ENCODE data around the gene CTXND2. TPM values are rescaled to one million over a fixed set of nuclear protein-coding genes. Genes with fewer than 3 reads are reported as not detected.
"Not testable (repeated sequence)": the region's sequence is repeated elsewhere in the genome, so short reads cannot be mapped to it uniquely, and the experiment has no call there.

CTXND2 gene
- total RNA-seq, 4 donors from 2014 or later = not detected

- DNase-seq = no peak
- Histone ChIP-seq H3K27me3 (no peaks in the 10 kb centered on the region), H3K4me1 (no peaks in the 10 kb centered on the region), H3K4me3 (no peak overlapping the region), H3K9me3 (no peaks in the 10 kb centered on the region), H3K36me3 (peaks cover 0 to 37% (median 0%) of the 10 kb centered on the region in 3 donors), H3K27ac (no peak overlapping the region)
- TF ChIP-seq POLR2A (IDR thresholded peaks at IDR 0.05) (no peak), CTCF (IDR thresholded peaks at IDR 0.05) (no peak)
Observed at GRCh38 chr1:150846473-150847146, 40.3 kb upstream of the CTXND2 start.

GRCh38 chr1:150850801-150851362 is 36.1 kb upstream of the CTXND2 start:
- H3K27me3 ChIP-seq, H3K9me3 ChIP-seq, H3K4me1 ChIP-seq, H3K4me3 ChIP-seq, DNase-seq, H3K27ac ChIP-seq: not testable (repeated sequence)
- peaks cover 0 to 49% (median 0%) of the 10 kb centered on the region in 3 donors for H3K36me3 ChIP-seq

- peaks cover 0 to 62% (median 0%) of the 10 kb centered on the region in 3 donors for H3K36me3 ChIP-seq
- not testable (repeated sequence) for H3K9me3 ChIP-seq, H3K4me3 ChIP-seq, H3K27me3 ChIP-seq, DNase-seq, H3K4me1 ChIP-seq, H3K27ac ChIP-seq
Observed at GRCh38 chr1:150852734-150853133, 34.2 kb upstream of the CTXND2 start.

GRCh38 chr1:150863724-150864123 is 23.2 kb upstream of the CTXND2 start:
- no peaks in the 10 kb centered on the region for H3K27me3 ChIP-seq
- TF ChIP-seq CTCF (IDR thresholded peaks at IDR 0.05) (no peak), POLR2A (IDR thresholded peaks at IDR 0.05) (no peak)
- H3K4me3 ChIP-seq = no peak overlapping the region
- no peak overlapping the region for H3K27ac ChIP-seq
- no peaks in the 10 kb centered on the region for H3K4me1 ChIP-seq
- H3K36me3 ChIP-seq = no peaks in the 10 kb centered on the region
- no peak for DNase-seq
- no peaks in the 10 kb centered on the region for H3K9me3 ChIP-seq

- DNase-seq, H3K4me1 ChIP-seq, H3K27me3 ChIP-seq, H3K36me3 ChIP-seq, H3K27ac ChIP-seq, H3K4me3 ChIP-seq, H3K9me3 ChIP-seq: not testable (repeated sequence)
Observed at GRCh38 chr1:150864200-150864599, 22.7 kb upstream of the CTXND2 start.

- Histone ChIP-seq H3K36me3 (peaks cover 0 to 10% (median 0%) of the 10 kb centered on the region in 3 donors), H3K4me3 (no peak overlapping the region), H3K27me3 (no peaks in the 10 kb centered on the region), H3K27ac (no peak overlapping the region), H3K9me3 (no peaks in the 10 kb centered on the region), H3K4me1 (peaks cover 0 to 12% (median 0%) of the 10 kb centered on the region in 4 donors)
- TF ChIP-seq POLR2A (IDR thresholded peaks at IDR 0.05) = no peak
- TF ChIP-seq CTCF (IDR thresholded peaks at IDR 0.05) = no peak
- no peak for DNase-seq
Observed at GRCh38 chr1:150869683-150870082, 17.3 kb upstream of the CTXND2 start.

- Histone ChIP-seq H3K4me1 (peaks cover 0 to 19% (median 4%) of the 10 kb centered on the region in 4 donors), H3K9me3 (no peaks in the 10 kb centered on the region), H3K36me3 (peaks cover 0 to 10% (median 0%) of the 10 kb centered on the region in 3 donors), H3K27me3 (no peaks in the 10 kb centered on the region), H3K27ac (no peak overlapping the region), H3K4me3 (no peak overlapping the region)
- DNase-seq = no peak
- TF ChIP-seq CTCF (IDR thresholded peaks at IDR 0.05) = no peak
- no peak for TF ChIP-seq POLR2A (IDR thresholded peaks at IDR 0.05)
Observed at GRCh38 chr1:150872572-150872971, 14.4 kb upstream of the CTXND2 start.
